Breast epithelium (tissue), 3 donors: ENCODE measurements around the gene CEP97.

ENCODE experiments used
- POLR2A ChIP-seq: fragments of 450-650 bp; IDR thresholded peaks from one replicate; pipeline ENCODE4 v1.6.1; 2016; ENCODE audit warnings: antibody characterized with exemption, mild to moderate bottlenecking, moderate library complexity
- POLR2AphosphoS5 ChIP-seq, 3 donors: sonication (generic); formaldehyde crosslinking; IDR thresholded peaks; one replicate each; pipeline ENCODE4 v1.6.1; 2017; ENCODE audit warnings: antibody characterized with exemption in 3 of 3
- TF ChIP-seq, protein P1 (sequence below), 3 donors: fragments of 450-650 bp; IDR thresholded peaks; one replicate each; pipeline ENCODE4 v1.5.1; 2016 to 2017; ENCODE audit warnings: antibody characterized with exemption in 3 of 3, mild to moderate bottlenecking in 3 of 3, moderate library complexity in 3 of 3

DNA sequence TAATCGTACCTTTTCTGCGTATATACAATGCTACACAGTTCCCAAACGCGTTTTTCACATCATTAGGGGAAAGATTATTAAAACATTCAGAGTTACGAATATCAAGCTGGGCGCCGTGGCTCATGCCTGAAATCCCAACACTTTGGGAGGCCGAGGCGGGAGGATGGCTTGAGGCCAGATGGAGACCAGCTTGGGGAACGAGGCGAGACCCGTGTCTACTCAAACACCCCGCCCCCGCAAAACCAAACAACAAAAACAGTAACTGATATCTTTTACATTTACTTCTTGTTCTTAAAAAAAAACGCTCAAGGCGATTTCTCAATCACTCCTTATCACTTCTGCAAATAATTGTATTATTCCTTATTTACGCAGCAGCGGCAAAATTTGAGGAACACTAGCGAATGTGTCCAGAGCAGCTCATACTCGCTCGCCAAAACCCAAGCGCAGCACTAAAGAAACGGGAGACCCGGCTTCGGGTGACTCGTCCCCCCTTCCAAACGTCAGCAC, 48.7 kb upstream of the CEP97 start:
- TF ChIP-seq, protein P1, sequence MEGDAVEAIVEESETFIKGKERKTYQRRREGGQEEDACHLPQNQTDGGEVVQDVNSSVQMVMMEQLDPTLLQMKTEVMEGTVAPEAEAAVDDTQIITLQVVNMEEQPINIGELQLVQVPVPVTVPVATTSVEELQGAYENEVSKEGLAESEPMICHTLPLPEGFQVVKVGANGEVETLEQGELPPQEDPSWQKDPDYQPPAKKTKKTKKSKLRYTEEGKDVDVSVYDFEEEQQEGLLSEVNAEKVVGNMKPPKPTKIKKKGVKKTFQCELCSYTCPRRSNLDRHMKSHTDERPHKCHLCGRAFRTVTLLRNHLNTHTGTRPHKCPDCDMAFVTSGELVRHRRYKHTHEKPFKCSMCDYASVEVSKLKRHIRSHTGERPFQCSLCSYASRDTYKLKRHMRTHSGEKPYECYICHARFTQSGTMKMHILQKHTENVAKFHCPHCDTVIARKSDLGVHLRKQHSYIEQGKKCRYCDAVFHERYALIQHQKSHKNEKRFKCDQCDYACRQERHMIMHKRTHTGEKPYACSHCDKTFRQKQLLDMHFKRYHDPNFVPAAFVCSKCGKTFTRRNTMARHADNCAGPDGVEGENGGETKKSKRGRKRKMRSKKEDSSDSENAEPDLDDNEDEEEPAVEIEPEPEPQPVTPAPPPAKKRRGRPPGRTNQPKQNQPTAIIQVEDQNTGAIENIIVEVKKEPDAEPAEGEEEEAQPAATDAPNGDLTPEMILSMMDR (IDR thresholded peaks at IDR 0.05): no peak
- TF ChIP-seq POLR2A: no peak
- no peak for TF ChIP-seq POLR2AphosphoS5 (IDR thresholded peaks at IDR 0.05)
